Motor neuron (in vitro differentiated cells): Measurements from ENCODE around the gene ZFR2. TPM values are rescaled to one million over a fixed set of nuclear protein-coding genes. Genes with fewer than 3 reads are reported as not detected.

ENCODE experiments used
- ATAC-seq, 8 experiments: fragments of 200-7000 bp; cut with Tn5 transposase; replicated peaks in 6 of 8; 2 replicates each; pipeline ENCODE4 v1.8.0; 2021; ENCODE audit warnings: mild to moderate bottlenecking in 8 of 8, moderate library complexity in 8 of 8
- H3K27ac ChIP-seq, 2 donors: fragments of 250-450 bp; sonication (Bioruptor Pico); 2 replicates each; pipeline ENCODE4 v1.9.0; 2021; ENCODE audit warnings: antibody characterized with exemption in 2 of 2, mild to moderate bottlenecking in 2 of 2, moderate library complexity in 1 of 2
- H3K4me1 ChIP-seq, 2 donors: fragments of 250-450 bp; sonication (Bioruptor Pico); replicated peaks in 1 of 2; 2 replicates each; pipeline ENCODE4 v1.6.1; 2021; ENCODE audit warnings: antibody characterized with exemption in 2 of 2, mild to moderate bottlenecking in 2 of 2, moderate library complexity in 1 of 2
- H3K4me3 ChIP-seq, 5 donors: fragments of 250-450 bp; sonication (Bioruptor Pico); 2 replicates each; pipeline ENCODE4 v1.9.0; 2021; ENCODE audit warnings: antibody characterized with exemption in 5 of 5, mild to moderate bottlenecking in 5 of 5, moderate library complexity in 4 of 5
- WGBS, 10 experiments: fragments of 450-650 bp; shearing (Covaris generic); methylation state at CpG; one replicate each; pipeline ENCODE4 v1.0.0; 2022; 5-methylcytosine and 5-hydroxymethylcytosine counted together
- in situ Hi-C, 9 experiments: fragments of 400-800 bp; cut with MboI; loops; one replicate each; pipeline ENCODE4 v1.15.0; 2021; ENCODE audit warnings: low sequenced_read_pairs in 9 of 9, low pct_unique_long_range_greater_than_20kb in 2 of 9; ENCODE audit not compliant: unreplicated experiment in 9 of 9
- total RNA-seq, 8 experiments: library from RNA; unstranded; fragments of 300-600 nt; gene quantifications; 2 replicates each; pipeline versions ENCODE4 v1.2.3 to v1.2.4, GENCODE V29; 2022

The ZFR2 gene
- total RNA-seq, 8 experiments from 2014 or later = 0.36 to 11.7 (median 7.2) TPM

DNA sequence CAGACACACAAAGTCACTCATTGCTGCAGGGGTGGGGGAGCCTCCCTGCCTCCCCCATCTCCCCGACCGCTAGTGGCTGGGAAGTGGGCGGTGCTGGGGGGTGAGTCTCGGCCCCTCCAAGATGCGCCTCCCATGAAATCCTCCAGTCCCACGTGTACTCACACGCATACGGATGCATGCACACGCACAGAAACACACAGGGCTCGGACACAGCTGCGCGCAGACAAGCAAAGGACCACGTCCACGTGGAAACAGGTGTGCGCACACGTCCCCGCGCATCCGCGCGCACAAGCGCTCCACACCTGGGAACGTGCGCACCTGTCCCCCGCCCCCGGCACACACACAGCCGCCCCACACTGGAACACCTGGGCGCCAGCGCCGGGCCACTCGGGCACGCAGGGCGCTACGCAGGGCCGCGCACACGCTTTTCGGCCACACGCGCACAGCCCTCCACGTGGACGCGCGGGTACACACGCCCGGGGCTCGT lies 83.3 kb downstream of the ZFR2 start:
- WGBS, 10 experiments = 0 to 16% methylated on average over 3 to 6 of the region's 47 CpGs; no CpG with 5 or more reads in 8 of the 10 experiments
- in situ Hi-C loops = no loop called here
- Histone ChIP-seq H3K27ac (no peak overlapping the region), H3K4me1 (no peaks in the 10 kb centered on the region), H3K4me3 (peak overlapping the region; percentile 44 to 61 (median 51))
- ATAC-seq = peak in 7 of 8 experiments; percentile 15 to 40 (median 27)

DNA sequence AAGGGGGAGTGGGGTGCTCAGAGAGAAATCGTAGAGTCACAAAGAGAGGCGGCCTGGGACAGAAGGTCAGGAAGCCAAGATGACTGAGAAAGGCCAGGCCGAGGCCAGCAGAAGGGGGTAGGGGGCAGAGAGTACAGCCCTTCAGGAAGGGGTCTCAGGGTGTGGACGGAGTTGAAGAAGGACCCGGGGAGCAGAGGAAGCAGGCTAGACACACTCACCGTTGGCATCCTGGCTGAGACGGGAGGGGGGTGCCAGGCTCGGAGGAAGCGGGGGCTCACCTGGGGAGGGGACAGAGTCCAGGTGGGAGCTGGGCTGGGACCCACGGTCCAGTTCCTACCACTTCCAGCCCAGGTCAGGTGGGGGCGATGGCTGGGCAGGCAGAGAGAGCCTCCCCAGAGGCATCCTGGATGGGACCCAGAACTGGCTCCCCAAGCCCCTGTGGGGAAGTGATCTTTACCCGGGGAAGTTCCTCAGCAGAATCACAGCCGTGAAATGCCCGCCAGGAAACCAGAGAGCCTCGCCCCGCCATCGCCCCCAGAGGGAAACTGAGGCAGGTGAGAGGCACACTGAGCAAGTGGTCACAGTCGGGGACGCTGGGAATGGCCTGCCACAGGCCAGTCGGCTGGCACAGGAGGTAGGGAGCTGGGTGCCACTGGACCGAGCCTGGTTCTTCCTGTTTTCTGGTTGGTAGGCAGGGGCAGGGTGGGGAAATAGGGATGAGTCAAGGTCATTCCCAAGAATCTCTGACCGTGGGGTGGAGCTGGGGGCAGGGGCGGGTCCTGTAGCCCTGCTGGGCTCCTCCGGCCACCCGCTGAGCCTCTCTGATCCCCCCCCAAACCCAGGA lies 84.0 kb downstream of the ZFR2 start:
- Histone ChIP-seq H3K4me3 (peak overlapping the region in 1 of 5 donors; percentile 51), H3K4me1 (no peaks in the 10 kb centered on the region), H3K27ac (no peak overlapping the region)
- ATAC-seq = peak in 5 of 8 experiments; percentile 2 to 48 (median 8)
- WGBS, 10 experiments = 33 to 100% methylated on average over 1 of the region's 25 CpGs; no CpG with 5 or more reads in 8 of the 10 experiments
- in situ Hi-C loops = no loop called here

DNA sequence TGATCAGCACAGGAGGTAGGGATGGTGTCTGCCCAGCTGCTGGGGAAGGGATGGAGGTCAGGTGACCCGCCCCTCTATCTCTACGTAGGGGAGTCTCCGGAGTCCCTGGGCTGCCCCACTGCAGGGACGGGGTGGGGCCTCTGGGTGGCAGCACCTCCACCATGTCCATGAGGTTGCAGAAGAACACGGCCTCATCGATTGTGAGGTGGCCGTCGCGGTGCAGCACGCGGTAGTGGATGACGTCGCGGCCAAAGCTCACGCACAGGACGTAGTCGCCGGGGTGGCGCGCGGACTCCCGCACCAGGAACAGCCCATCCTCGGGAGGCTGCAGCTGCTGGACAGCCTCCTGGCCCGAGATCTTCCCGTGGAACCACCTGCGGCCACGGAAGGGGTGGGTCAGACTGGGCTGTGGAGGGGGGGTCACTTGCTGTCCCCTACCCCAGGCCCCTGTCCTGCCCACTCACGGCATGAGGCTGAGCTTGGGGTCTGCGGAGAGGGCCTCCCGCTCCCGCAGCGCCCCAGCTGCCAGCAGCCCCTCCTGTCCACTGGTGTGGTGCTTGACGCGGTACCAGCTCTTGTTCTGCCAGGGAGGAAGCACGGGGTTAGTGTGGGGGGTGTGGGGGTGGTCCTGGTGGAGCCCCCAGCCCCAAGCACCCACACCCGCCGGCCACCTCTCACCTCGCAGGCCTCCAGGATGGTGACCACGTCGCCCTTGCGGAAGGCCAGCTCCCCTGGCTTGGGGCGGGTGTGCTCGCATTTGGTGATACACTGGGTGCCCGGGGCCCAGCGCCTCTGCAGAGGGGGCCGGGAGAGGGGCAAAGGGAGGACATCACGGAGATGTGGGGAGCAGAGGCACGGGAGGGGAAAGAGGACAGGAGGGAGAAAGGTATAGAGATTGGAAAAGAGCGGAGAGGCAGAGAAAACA lies 84.9 kb downstream of the ZFR2 start:
- peak in 4 of 8 experiments; percentile 21 to 62 (median 50) for ATAC-seq
- WGBS, 10 experiments = 25 to 74% methylated on average over 4 to 7 of the region's 49 CpGs; no CpG with 5 or more reads in 8 of the 10 experiments
- H3K27ac ChIP-seq = peak overlapping the region in 1 of 2 donors; percentile 26
- in situ Hi-C loops = no loop called here
- peak overlapping the region in 1 of 5 donors; percentile 51 for H3K4me3 ChIP-seq
- no peaks in the 10 kb centered on the region for H3K4me1 ChIP-seq

DNA sequence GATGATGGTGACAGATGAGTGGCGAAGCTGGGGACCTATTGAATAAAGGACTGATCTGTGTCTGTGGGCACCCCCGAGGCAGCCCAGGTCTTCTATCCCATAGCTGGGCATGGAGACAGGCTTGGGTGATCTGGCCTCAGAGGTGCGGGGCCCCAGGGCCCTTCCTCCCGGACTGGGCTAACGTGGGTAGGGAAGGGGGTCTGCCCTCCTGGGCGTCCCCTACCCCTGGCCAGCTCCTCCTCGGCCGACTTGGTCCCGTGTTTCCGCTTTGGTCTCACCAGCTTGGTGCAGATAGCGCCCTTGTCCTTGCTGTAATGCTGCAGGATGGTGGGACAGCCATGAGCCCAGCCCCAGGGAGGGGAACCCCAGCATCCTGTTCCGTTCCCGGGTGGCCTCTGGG lies 85.9 kb downstream of the ZFR2 start:
- WGBS, 10 experiments = 77% methylated on average over 11 of the region's 13 CpGs; no CpG with 5 or more reads in 9 of the 10 experiments
- ATAC-seq = no peak

DNA sequence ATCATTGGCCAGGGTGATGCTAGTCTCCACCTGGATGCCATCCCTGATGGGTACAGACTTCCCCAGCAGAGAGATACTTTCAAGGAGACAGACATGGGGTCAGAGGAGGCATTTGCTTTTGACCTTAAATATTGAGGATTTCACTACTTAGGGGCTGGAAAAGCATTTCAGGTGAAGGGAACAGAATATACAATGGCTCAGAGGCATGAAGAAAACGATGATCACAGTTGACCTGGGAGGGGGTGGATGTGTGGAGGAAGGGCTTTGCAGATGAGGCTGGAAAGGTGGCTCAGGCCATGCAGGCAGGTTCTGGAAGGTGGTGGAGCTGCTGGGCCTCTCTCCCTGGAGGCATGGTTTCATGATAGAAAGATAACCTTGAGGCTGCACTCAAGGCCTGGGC lies 86.5 kb downstream of the ZFR2 start:
- H3K27ac ChIP-seq = no peak overlapping the region
- no peaks in the 10 kb centered on the region for H3K4me1 ChIP-seq
- ATAC-seq = no peak
- no peak overlapping the region for H3K4me3 ChIP-seq
- 67 to 86% methylated on average over 1 of the region's 1 CpG; no CpG with 5 or more reads in 8 of the 10 experiments for WGBS, 10 experiments
- in situ Hi-C loops = no loop called here

More for the DNA sequence above, 85.9 kb downstream of the ZFR2 start:
- Histone ChIP-seq H3K4me3 (no peak overlapping the region), H3K4me1 (no peaks in the 10 kb centered on the region), H3K27ac (no peak overlapping the region)
- in situ Hi-C loops = no loop called here

DNA sequence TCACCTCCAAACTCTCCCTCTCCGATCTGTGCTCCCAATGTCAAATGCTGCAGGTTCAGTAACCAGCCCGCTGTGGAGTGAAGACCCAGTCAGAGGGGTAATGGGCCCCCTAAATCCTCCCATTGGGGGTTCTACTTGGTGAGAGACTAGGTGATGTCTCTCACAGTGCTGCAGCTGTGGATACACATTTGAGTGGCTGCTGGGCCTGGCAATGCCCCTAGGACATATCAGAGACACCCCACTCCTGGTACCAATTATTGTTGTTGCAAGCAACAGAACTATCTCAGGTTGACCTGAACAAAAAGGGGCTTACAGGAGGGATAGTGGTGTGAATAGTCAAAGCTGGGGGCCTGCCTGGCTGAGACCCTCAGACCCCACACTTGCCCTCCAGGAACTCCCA lies 87.2 kb downstream of the ZFR2 start:
- in situ Hi-C loops = no loop called here

DNA sequence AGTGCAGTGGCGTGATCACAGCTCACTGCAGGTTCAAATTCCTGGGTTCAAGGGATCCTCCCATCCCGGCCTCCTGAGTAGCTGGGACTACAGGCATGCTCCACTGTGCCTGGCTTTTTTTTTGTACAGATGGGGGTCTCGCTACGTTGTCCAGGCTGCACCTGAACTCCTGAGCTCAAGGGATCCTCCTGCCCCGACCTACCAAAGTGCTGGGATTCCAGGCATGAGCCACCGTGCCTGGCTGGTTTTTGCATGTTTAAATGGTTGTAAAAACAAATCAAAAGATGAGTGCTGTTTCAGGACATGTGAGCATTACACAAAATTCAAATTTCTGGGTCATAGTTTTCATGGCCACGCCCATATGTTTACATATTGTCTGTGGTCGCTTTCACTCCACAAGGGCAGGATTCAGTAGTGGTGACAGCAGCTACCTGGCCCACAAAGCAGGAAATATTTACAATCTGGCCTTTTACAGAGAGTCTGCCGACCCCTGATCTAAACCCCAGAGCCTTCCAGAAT lies 88.0 kb downstream of the ZFR2 start:
- WGBS, 10 experiments = 20 to 100% (median 82%) methylated on average over 1 to 8 of the region's 9 CpGs
- in situ Hi-C loops = no loop called here

More for the DNA sequence above, 87.2 kb downstream of the ZFR2 start:
- Histone ChIP-seq H3K4me3 (no peak overlapping the region), H3K4me1 (no peaks in the 10 kb centered on the region), H3K27ac (no peak overlapping the region)
- 100% methylated on average over 2 of the region's 2 CpGs; no CpG with 5 or more reads in 9 of the 10 experiments for WGBS, 10 experiments
- ATAC-seq = no peak

DNA sequence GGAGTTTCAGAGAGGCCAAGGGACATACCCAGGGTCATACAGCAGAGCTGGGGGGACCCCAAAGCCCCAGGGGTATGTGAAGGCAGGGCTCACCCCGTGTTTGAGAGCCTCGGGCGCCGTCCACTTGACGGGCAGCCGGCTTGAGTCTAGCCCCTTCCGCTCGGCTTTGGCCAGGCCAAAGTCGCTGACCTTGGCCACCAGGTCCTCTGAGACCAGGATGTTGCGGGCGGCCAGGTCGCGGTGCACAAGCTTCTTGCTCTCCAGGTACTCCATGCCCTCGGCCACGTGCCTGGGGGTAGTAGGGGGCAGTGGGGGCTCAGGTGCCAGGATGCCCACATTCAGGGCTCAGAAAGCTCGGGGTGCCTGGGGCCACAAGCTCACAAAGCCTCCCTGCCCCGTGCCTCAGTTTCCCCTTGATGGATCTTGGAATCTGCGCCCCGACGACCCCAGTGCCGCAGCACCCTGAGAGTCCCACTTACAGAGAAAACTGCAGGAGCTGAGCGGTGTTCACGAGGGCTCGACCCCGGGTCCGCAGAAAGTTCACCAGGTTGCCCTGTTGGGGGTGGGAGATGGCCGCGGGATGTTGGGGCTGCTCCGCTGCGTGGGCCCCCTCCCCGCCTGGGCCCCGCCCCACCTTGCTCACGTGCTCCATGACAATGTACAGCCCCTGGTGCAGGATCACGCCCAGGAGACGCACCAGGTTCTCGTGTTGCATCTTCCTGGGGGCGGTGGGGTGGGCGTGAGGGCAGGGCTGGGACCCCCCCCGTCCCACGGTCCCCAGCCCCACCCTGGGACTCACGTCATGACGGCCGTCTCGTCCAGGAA lies 89.7 kb downstream of the ZFR2 start:
- ATAC-seq = no peak
- H3K27ac ChIP-seq = no peak overlapping the region
- no peak overlapping the region for H3K4me3 ChIP-seq
- WGBS, 10 experiments = 90% methylated on average over 3 of the region's 44 CpGs; no CpG with 5 or more reads in 9 of the 10 experiments
- in situ Hi-C loops = no loop called here
- no peaks in the 10 kb centered on the region for H3K4me1 ChIP-seq

More for the DNA sequence above, 88.0 kb downstream of the ZFR2 start:
- Histone ChIP-seq H3K4me3 (no peak overlapping the region), H3K4me1 (no peaks in the 10 kb centered on the region), H3K27ac (no peak overlapping the region)
- ATAC-seq = peak in 2 of 8 experiments; percentile 43 to 53

DNA sequence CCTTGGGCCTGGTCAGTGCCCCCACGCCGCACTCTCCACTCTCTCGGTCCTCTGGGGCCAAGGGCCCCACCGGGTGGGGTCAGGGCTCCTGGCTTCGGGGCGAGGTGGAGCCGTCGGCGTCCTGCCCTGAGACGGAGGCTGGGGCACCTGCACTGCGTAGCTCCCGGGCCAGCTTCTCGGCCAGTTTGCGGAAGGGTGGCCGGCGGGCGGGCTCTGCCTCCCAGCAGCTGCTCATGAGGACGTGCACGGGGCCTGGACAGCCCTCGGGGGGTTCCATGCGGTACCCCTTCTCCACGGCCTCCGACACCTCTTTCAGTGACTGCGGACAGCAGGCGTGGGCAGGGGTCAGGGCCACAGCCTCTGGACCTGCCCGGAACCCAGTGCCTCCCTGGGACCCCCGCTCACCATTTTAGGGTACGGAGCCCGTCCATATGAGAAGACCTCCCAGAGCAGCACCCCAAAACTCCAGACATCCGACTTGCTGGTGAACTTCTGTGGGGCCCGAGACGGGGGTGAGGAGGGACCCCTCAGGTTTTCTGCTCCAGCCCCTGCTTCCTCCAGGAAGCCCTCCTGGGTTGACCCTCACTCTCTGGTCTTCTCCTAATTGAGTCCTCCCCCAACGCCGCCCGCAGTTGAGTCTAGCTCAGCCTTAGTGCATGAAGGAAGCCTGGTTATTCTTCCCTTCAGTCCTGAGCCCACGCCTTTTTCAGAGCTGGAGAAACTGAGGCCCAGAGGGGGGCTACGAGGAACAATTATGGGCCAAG lies 90.6 kb downstream of the ZFR2 start:
- no peaks in the 10 kb centered on the region for H3K4me1 ChIP-seq
- in situ Hi-C loops = no loop called here
- ATAC-seq = no peak
- WGBS, 10 experiments = 44 to 90% (median 80%) methylated on average over 1 to 7 of the region's 37 CpGs; no CpG with 5 or more reads in 5 of the 10 experiments
- no peak overlapping the region for H3K27ac ChIP-seq
- H3K4me3 ChIP-seq = no peak overlapping the region

DNA sequence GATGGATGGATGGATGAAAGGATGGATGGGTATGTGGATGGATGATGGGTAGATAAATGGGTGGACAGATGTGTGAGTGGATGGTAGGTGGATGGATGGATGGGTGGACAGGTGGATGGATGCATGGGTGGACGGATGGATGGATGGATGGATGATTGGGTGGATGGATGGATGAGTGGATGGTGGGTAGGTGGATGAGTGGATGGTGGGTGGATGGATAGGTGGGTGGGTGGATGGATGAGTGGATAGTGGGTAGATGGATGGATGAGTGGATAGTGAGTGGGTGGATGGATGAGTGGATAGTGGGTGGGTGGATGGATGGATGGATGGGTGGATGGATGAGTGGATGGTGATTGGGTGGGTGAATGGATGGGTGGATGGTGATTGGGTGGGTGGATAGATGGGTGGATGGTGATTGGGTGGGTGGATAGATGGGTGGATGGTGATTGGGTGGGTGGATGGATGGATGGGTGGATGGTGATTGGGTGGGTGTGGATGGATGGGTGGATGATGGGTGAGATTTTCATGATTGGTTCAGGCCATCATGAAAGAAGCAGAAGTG lies 92.3 kb downstream of the ZFR2 start:
- in situ Hi-C loops = no loop called here
- 60% methylated on average over 1 of the region's 1 CpG; no CpG with 5 or more reads in 9 of the 10 experiments for WGBS, 10 experiments
- Histone ChIP-seq H3K4me3 (no peak overlapping the region), H3K4me1 (peaks cover 0 to 10% of the 10 kb centered on the region in 2 donors), H3K27ac (no peak overlapping the region)
- no peak for ATAC-seq

DNA sequence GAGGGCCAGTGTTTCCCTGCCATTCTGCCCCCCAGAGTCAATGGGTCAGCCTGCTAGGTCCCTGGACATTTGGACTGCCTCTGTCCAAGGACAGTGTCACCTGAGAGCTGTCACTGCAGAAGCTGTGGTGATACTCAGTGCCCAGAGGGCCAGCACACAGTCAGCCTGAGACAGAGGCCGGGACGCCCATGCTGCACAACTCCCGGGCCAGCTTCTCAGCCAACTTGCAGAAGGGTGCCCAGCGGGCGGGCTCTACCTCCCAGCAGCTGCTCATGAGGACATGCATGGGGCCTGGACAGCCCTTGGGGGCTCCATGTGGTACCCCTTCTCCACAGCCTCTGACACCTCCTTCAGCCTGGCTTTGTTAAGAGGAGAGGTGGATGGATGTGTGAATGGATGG lies 93.0 kb downstream of the ZFR2 start:
- in situ Hi-C loops = no loop called here
- Histone ChIP-seq H3K27ac (no peak overlapping the region), H3K4me1 (peaks cover 0 to 11% of the 10 kb centered on the region in 2 donors), H3K4me3 (no peak overlapping the region)
- 89 to 100% methylated on average over 2 to 4 of the region's 5 CpGs; no CpG with 5 or more reads in 8 of the 10 experiments for WGBS, 10 experiments
- no peak for ATAC-seq
